Left ventricle myocardium superior (tissue), 1 donor: ENCODE measurements around the gene OMG. TPM values are rescaled to one million over a fixed set of nuclear protein-coding genes. Genes with fewer than 3 reads are reported as not detected.
"Not testable (repeated sequence)": the region's sequence is repeated elsewhere in the genome, so short reads cannot be mapped to it uniquely, and the experiment has no call there.

Source experiments
- ATAC-seq: fragments of 200-7000 bp; cut with Tn5 transposase; one replicate; pipeline ENCODE4 v1.9.1; 2020; ENCODE audit warnings: mild to moderate bottlenecking, moderate library complexity
- DNase-seq: peaks from one replicate; pipeline ENCODE4 v3.0.0-alpha.2; 2020
- intact Hi-C: fragments of 100-400 bp; cut with micrococcal nuclease; formaldehyde crosslinking; loops from one replicate; pipeline ENCODE4 v1.11.0; 2022
- total RNA-seq: library from RNA; stranded (reverse); fragmentation: NEBNext Ultra II Directional; extraction: Animal tissue kit (Norgen Biotek cat#: 25700); gene quantifications from one replicate; pipeline ENCODE4 v1.2.1, GENCODE V29; 2021
- donor health status: DM: no; HTN: yes; CAD: no; lungs with severe emphysema.

Gene OMG
- total RNA-seq, 1 donor from 2014 or later, result 0.32 TPM

DNA sequence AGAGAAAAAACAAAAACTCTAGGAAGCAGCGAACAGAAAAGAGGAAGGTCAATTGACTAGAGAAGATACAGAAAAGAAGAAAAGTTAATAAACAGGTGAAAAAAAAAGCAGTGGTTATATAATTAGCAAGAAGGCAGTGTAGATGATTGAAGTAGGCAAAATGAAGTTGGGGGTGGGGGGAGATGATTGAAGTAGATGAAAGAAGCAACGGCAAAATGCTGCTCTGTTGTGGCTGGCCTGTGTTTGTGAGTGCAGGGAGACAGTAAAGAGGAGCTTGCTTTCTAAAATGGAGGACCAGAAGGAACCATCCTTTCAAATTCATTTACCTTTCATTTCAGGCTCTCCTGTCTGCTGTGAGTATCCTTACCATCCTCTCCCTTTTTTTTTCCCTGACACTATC is 13.2 kb upstream of the OMG start:
- DNase-seq (no peak), ATAC-seq (peak; percentile 28)
- intact Hi-C loops, result no loop called here

DNA sequence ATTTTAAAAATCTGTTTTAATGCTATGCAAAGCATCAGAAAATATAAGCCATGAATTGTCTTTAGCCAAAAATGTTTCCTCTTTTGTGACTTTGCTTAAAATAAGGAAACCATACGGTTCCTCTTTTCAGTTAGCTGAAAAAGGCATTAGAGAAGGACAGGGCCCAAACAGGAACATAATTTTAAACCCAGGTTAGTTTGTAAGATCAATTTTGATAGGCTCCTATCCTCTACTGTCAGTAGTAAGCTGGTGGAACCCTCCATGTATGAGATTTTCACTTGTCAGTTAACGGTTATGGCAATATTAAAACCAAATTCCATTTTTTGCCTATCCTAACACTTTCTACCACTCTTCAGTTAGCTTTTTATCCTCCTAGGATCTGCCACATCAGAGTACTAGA is 12.5 kb upstream of the OMG start:
- peak; percentile 54 for ATAC-seq
- intact Hi-C loops, result no loop called here
- DNase-seq, result no peak

DNA sequence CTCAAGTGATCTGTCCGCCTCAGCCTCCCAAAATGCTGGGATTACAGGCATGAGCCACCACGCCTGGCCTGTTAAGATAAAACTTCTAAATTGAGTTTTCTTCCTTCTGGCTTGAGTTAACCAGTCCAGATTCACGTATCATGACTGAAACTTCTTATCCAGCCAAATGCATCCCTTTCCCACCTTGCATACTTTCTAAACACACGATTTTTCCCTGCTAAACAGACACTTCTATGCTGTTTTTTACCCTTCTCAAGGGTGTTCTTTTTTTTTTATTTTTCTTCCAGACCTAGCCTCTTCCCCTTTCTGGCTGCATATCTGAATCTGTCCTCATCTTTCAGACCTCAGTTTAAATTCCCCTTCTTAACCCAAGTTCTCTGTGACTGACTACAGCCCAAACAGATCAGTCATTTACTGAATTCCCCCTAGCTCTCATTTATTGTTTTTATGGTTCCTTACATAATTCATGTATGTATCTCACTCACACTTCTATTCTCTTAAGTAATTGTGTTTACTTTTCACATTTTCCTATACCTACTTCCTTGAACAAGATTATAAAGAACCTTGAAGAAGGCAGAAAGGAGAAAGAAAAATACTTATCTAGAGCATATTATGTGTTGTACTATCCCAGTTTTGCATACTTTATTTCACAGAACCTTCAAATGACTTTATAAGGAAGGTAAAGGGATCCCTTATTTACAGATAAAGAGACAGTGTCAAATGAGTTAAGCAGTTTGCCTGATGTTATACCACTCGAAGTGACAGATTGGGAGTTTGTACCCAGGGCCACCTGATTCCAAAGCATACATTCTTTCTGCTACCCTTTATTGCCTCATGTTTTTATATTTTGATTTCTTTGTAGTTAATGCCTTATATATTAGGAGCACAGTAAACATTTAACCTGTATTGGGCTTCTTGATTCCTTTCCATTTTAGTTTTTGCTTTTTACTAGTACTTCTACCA is 11.6 kb upstream of the OMG start:
- intact Hi-C loops, result no loop called here
- ATAC-seq (peak; percentile 32), DNase-seq (no peak)

DNA sequence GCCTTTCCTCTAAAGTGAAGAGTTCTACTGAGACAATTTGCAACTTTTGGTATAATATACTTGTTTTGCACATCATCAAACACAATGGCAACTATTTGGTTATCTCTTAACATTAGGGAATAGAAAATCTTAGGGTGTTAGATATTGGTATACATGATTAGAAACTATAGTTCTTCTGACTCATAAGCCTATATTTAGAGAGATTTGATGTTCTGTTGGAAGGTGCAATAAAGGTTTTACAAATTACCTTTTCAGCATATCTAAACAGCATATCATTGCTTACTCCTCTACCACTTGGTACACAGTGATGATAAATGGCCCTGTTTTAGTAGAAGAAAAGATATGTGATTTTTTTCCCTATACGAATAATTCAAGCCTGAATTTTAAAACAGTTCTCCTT is 10.6 kb upstream of the OMG start:
- intact Hi-C loops, result no loop called here
- ATAC-seq, result no peak

DNA sequence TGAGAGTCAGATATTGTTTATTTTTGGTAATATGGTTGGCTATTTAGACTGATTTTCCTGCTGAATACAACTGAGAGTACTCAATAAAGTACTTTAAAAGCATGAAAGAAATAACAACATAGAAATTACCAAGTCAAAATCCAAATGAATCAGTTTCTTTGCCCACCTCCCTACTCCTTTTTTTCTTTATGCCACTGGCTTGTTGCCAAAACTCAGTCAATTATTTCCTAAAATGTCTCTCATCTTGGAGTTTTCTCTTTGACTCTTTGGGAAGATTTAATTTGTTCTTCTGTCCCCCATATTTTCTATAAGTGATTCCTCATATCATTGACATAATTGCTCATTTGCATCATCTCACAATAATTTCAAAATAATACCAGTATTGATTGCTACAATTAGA is 2.6 kb upstream of the OMG start:
- intact Hi-C loops, result no loop called here
- ATAC-seq, result no peak
- no peak for DNase-seq

More for the DNA sequence above, 10.6 kb upstream of the OMG start:
- DNase-seq, result no peak

DNA sequence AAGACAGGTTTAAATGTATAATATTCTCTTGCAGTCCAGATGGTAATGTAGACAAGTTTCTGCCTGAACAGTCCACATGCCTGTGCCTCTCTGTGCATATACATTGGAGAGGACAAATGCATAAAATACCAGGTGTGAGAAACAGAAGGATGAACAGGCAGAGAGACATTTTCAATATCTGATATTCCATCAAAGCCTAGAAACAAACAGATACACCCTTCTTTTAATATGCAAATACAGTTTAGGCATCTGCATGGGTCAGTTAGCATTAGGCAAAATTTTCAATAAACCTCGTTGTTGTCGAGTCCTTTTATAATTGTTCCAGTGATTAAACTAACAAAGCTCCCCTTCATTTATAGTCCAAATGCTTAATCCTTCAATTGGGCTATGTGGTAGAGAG is 897 bp downstream of the OMG start:
- intact Hi-C loops, result no loop called here

DNA sequence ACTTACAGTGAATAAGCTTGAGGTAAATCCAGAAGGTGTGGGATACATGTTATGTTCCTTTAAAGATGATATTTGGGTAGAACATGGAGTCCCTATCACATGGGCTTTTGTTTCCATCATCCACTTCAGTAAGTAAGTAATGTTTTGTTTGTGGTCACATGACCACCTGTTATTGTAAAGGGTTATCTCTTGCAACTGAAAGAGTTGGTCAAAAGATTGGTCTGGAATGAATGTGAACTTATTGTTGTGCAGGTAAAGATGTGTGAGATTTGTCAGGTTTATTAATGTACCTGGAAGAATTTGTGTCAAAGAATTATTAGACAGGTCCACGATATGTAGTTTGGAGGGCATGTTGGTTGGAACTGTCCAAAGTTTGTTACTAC is 1.6 kb downstream of the OMG start:
- intact Hi-C loops, result no loop called here
- ATAC-seq (no peak), DNase-seq (no peak)

More for the DNA sequence above, 897 bp downstream of the OMG start:
- ATAC-seq (no peak), DNase-seq (no peak)

DNA sequence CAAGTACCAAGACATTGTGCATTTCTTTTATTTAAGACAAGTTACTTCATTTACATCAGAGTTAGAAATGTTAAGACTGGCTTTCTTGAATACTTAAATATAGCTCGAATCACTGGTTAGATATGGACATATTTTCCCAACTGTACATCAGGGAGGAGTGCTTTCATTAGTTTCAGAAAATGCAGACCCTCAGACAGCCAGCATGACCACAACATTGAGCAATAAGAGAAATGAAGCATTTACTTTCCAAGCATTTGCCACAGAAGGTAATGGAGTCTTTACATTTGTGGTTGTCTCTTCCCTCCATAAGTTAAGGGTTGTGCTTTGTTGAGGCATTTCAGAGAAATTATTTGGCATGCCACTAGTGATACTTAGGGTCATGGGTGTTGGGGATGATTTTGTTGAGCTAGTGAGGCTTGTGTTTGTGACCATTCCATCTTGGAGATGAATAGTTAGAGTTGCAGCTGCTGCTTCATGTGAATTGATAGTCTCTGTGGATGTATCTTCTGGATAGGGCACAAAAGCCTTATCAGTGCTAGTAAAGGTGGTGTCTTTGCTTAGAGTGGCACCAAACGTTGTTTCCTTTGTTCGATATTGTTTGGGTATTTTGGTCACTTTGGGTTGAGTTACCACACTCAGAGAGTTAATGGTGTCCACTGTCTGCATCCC is 2.1 kb downstream of the OMG start:
- ATAC-seq (no peak), DNase-seq (no peak)
- intact Hi-C loops, result no loop called here

DNA sequence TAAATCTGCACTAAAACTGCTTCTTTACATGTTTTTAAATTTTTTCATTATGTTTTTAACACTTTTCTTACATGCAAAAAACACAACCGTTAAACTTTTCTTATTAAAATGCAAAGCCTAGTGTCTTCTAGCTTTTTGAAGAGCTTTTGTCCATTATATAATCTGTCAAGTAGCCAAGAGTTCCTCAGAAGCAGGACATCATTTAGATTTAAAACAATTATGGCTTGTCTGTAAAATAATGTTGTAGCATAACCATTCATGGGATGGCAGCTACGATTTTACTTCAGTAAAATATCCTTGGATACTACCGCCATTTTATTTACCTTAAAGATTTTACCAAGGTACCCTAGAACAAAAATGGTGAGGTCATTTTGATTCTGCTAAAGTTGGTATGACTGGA is 2.8 kb downstream of the OMG start:
- ATAC-seq (no peak), DNase-seq (no peak)
- intact Hi-C loops, result no loop called here

DNA sequence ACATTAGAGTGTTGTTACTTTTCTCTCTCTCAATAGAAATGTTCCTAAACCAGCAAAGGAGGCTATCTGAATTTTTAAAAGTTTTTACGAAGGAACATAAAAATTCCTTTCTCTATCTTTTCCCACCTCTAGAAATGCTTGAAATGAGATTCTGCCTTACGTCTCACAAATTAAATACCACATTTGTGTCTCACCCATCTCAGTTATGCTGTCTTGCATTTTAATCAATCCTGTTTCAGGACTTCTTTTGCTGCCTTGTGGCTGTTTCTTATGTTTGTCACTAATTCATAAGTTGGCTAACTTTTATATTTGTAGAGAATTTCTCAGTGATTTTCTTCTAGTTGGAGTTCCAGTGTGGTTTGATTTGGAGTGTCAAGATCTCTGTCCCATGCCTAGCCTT is 3.5 kb downstream of the OMG start:
- ATAC-seq (no peak), DNase-seq (no peak)
- intact Hi-C loops, result no loop called here

DNA sequence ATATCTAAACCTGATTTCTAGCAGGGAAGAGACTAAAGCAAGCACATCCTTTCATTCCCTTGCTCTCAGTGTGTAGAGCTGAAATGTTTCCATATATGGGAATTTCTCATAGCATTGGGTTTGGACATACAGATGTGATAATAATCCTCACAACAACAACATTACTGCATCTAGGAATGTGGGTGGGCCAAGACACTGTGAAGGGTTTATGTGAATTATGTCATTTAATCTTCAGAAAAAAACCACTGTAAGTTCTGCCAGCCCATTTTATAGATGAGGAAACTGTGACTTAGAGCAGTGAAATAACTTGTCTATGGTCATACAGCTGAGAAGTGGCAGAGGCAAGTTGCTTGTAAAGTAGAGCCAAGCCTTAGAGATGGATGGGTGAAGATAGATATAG is 5.2 kb downstream of the OMG start:
- intact Hi-C loops, result no loop called here
- ATAC-seq, result no peak
- DNase-seq, result no peak

DNA sequence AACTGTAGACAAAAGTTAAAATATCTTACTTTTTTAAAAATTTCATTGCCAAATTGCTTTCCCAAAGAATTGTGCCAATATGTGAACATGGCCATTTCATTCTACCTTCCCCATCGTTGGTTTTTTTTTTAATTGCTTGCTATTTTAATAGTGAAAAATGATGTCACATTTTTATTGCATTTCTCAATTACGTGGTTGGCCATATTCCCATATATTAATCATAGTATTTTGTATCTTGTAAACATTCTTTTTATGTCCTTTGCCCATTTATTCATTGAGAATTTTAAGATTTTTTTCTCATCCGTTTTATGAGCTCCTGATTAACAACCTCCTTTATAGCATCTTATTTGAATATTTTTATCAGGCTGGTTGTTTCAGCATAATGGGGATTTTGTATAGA is 7.2 kb downstream of the OMG start:
- ATAC-seq (no peak), DNase-seq (no peak)
- intact Hi-C loops, result no loop called here

DNA sequence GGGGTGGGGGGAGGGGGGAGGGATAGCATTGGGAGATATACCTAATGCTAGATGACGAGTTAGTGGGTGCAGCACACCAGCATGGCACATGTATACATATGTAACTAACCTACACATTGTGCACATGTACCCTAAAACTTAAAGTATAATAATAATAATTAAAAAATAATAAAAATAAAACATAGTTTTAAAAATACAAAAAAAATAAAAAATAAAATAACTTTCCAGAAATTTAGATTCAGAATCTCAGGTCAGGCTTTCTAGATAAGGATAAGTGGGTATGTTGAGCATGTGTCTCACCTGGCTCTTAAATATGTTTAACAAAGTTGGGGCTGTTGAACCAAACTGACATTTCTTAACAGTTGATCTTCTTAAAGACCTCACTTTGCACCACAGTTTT is 9.1 kb downstream of the OMG start:
- DNase-seq, intact Hi-C loops, ATAC-seq: not testable (repeated sequence)

DNA sequence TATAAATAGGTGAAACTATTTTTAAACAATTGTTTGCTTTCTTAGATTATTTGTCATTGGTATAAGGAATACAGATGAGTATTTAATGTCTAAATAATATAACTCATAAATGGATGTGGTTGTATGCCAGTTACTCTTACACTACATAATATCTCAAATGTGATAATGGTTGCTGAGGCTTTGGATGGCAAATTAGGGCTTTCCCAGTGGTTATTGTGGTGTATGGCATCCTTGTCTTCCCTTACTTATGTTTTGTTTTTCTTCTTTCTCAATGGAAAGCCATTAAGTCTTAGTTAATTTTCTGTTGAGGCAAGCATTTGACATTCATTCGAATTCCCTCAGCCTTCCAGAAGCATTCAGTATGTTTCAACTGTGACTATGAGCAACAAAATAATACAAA is 10.5 kb downstream of the OMG start:
- no peak for DNase-seq
- no peak for ATAC-seq
- intact Hi-C loops, result no loop called here

DNA sequence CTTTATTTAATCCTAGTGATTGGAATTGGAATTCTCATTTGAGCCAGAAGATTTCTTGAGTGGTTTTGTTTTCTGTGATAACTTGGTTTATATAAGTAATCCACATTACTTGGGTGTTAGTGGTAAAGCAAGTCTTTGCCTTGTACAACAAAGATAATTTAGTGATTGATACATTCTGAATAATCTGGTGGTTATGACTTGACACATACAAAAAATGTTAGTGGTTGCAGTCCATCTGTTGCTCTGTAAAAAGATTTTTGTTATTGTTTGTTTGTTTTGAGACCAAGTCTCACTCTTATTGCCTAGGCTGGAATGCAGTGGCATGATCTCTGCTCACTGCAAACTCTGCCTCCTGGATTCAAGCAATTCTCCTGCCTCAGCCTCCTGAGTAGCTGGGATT is 13.2 kb downstream of the OMG start:
- DNase-seq, result no peak
- intact Hi-C loops, result no loop called here
- ATAC-seq, result no peak

DNA sequence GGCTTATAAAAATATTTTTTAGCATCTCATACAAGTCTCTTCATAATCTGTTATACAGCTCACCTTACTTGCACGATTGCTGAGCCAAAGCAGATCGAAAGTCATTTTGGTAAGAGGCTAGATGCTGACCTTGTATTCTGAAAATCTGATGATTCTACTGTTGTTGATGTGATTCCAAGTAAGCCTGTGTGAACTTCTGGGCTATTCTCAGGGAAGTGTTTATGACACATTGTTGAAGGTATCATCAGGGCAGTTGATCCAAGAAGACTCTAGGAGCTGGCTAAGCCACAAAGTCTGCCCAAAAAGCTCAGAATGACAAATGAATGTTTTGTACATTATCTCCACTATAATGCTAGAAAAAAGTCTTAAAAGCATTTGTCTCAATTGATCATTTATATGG is 16.0 kb downstream of the OMG start:
- ATAC-seq, result no peak
- intact Hi-C loops, result no loop called here

DNA sequence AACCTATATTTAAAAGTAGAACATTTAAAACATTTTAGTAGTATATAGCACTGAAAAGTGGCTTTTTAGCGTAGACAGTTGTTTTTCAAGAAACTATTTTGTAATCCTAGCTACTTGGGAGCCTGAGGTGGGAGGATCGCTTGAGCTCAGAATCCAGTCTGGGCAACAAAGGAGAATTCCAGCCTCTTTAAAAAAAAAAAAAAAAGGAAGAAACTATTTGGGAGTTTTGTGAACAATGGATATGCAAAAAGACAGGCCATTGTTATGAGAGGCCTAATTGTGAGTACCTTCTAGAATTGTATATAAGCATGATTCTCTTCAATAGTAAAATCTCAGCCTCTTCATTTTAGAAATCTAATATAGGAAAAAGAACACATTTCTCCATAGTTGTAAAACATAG is 17.6 kb downstream of the OMG start:
- ATAC-seq, result no peak
- no peak for DNase-seq
- intact Hi-C loops, result no loop called here

More for the DNA sequence above, 16.0 kb downstream of the OMG start:
- no peak for DNase-seq

DNA sequence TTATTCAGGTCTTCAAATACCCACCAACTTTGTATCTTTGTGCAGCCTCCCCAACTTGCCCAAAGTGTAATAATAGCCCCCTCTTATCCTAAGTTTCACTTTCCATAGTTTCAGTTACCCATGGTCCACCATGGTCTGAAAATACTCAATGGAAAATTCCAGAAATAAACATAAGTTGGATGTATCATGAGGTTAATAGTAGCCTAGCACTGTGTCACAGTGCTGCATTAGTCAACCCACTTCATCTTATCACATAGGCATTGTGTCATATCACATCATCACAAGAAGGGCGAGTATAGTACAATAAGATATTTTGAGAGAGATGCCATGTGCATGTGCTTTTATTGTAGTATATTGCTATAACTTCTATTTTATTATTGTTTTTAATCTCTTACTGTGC is 21.9 kb downstream of the OMG start:
- intact Hi-C loops, result no loop called here
- DNase-seq (no peak), ATAC-seq (peak; percentile 28)

DNA sequence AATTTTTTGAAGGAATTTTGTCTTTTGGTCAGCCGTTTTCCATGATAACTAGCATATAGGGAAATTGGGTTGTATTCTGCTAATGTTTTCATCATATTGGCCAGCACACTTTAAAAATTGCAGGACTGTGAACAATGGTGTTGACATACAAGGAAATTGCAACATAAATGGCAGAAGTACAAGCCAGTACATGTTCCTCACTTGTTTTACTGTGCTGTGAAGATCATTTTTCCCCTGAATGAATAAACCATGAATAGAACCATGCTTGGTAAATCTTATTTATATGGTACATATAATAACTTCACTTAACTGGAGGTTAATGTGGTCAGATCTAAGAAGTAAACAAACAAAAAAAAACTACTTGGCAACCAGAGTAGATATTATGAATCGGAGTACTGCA is 22.8 kb downstream of the OMG start:
- ATAC-seq (peak; percentile 80), DNase-seq (no peak)
- intact Hi-C loops, result no loop called here

DNA sequence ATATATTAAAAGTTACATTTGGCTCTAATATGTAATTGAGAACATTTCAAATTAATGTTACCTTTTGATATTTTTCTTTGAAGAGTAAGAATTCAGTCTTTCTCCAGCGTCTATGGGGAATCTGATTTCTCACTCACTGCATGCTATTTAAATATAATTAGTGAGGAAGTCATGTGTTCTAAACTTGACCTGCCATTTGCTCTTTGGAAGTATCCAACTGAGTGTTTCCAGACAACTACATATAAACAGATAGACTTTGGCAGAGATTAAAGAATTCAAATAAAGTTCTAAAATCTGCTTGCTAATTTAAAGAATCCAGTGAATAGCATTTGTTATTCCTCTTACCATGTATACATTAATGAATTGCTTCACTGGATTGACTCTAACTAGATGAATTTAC is 23.5 kb downstream of the OMG start:
- ATAC-seq (no peak), DNase-seq (no peak)
- intact Hi-C loops, result no loop called here

DNA sequence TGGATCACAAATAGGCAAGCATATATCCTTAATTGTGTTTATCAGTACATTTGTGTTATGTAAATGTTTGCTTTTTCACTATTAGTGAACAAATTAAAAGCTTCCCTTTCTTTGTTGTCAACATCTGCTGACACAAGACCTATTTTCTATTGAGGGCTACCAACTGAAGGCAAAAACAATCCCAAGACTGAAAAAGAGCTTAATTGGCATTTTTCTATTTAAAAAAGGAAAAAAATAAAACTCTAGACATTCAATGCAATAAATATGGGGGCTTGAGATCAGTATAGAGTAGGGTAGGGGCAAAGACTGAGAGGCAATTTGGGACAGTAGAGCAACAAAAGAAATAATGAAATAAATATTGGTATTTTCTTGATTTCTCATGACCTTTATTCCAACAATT is 24.2 kb downstream of the OMG start:
- DNase-seq (no peak), ATAC-seq (no peak)
- intact Hi-C loops, result no loop called here
